ENCODE data around the gene LAMC1. TPM values are rescaled to one million over a fixed set of nuclear protein-coding genes. Genes with fewer than 3 reads are reported as not detected.

Gene LAMC1
- total RNA-seq, 1 experiment from 2014 or later, result 113 TPM

GRCh38 chr1:183027031-183027430 lies 3.8 kb downstream of the LAMC1 start:
- intact Hi-C loops (cut with micrococcal nuclease; ENCODE audit: unreplicated experiment), result no loop called here
- CTCF ChIA-PET, result no interaction called here
- H3K4me3 ChIP-seq (ENCODE audit: low read depth in 2 of 2, low read length in 2 of 2), result no peak overlapping the region
- peaks cover 3% of the 10 kb centered on the region; the same call in 1 of the 2 replicates for H3K36me3 ChIP-seq (ENCODE audit: control insufficient read depth, insufficient read depth, low read length)
- peaks cover 44% of the 10 kb centered on the region for H3K4me1 ChIP-seq (ENCODE audit: control insufficient read depth, insufficient read depth, low read length)
- no peaks in the 10 kb centered on the region for H3K27me3 ChIP-seq (ENCODE audit: control insufficient read depth, insufficient read depth, low read length)
- ATAC-seq, result no peak
- no peaks in the 10 kb centered on the region for H3K9me3 ChIP-seq (ENCODE audit: control insufficient read depth, insufficient read depth, low read depth, low read length)
- TF ChIP-seq TCF7L2 (IDR thresholded peaks at IDR 0.05; ENCODE audit: low read depth, low read length) (no peak), SIN3A (IDR thresholded peaks at IDR 0.05; ENCODE audit: borderline replicate concordance, insufficient read depth, low read depth, low read length) (no peak), REST (IDR thresholded peaks at IDR 0.05; ENCODE audit: insufficient read depth in 1 of 2, low read depth in 2 of 2, low read length in 1 of 2) (no peak), POLR2AphosphoS5 (IDR thresholded peaks at IDR 0.05; ENCODE audit: low read depth, low read length) (no peak)
- TF ChIP-seq, protein P1, sequence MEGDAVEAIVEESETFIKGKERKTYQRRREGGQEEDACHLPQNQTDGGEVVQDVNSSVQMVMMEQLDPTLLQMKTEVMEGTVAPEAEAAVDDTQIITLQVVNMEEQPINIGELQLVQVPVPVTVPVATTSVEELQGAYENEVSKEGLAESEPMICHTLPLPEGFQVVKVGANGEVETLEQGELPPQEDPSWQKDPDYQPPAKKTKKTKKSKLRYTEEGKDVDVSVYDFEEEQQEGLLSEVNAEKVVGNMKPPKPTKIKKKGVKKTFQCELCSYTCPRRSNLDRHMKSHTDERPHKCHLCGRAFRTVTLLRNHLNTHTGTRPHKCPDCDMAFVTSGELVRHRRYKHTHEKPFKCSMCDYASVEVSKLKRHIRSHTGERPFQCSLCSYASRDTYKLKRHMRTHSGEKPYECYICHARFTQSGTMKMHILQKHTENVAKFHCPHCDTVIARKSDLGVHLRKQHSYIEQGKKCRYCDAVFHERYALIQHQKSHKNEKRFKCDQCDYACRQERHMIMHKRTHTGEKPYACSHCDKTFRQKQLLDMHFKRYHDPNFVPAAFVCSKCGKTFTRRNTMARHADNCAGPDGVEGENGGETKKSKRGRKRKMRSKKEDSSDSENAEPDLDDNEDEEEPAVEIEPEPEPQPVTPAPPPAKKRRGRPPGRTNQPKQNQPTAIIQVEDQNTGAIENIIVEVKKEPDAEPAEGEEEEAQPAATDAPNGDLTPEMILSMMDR (IDR thresholded peaks at IDR 0.05), result no peak
- BruUV-seq (replicated peaks), result no TSS peak
- H3K27ac ChIP-seq (ENCODE audit: low read length), result no peak overlapping the region
- POLR2A ChIA-PET, result interaction anchor here (0.6 kb wide), 1 partner anchor 12 kb away, joined by 3 read pairs; no protein-coding TSS in a partner anchor
- DNase-seq (ENCODE audit: low read depth, low spot score), result no peak
- in situ Hi-C loops (cut with HindIII; ENCODE audit: low pct_unique_long_range_greater_than_20kb, low sequenced_read_pairs), result no loop called here

- in situ Hi-C loops (cut with HindIII; ENCODE audit: low pct_unique_long_range_greater_than_20kb, low sequenced_read_pairs), result no loop called here
- intact Hi-C loops (cut with micrococcal nuclease; ENCODE audit: unreplicated experiment), result no loop called here
These were observed 4.6 kb downstream of the LAMC1 start for GRCh38 chr1:183027791-183028190.

More at GRCh38 chr1:183027791-183028190, 4.6 kb downstream of the LAMC1 start:
- ATAC-seq (no peak), DNase-seq (ENCODE audit: low read depth, low spot score) (no peak)
- CTCF ChIA-PET, result no interaction called here
- BruUV-seq (replicated peaks), result no TSS peak
- Histone ChIP-seq H3K27ac (ENCODE audit: low read length) (no peak overlapping the region), H3K36me3 (ENCODE audit: control insufficient read depth, insufficient read depth, low read length) (peaks cover 3% of the 10 kb centered on the region; the same call in 1 of the 2 replicates), H3K4me3 (ENCODE audit: low read depth in 2 of 2, low read length in 2 of 2) (no peak overlapping the region), H3K9me3 (ENCODE audit: control insufficient read depth, insufficient read depth, low read depth, low read length) (no peaks in the 10 kb centered on the region), H3K27me3 (ENCODE audit: control insufficient read depth, insufficient read depth, low read length) (no peaks in the 10 kb centered on the region), H3K4me1 (ENCODE audit: control insufficient read depth, insufficient read depth, low read length) (peaks cover 50% of the 10 kb centered on the region)
- POLR2A ChIA-PET, result interaction anchor here (0.6 kb wide), 1 partner anchor 11 kb away, joined by 3 read pairs; no protein-coding TSS in a partner anchor
- TF ChIP-seq REST (IDR thresholded peaks at IDR 0.05; ENCODE audit: insufficient read depth in 1 of 2, low read depth in 2 of 2, low read length in 1 of 2) (no peak), TCF7L2 (IDR thresholded peaks at IDR 0.05; ENCODE audit: low read depth, low read length) (no peak), POLR2AphosphoS5 (IDR thresholded peaks at IDR 0.05; ENCODE audit: low read depth, low read length) (no peak), SIN3A (IDR thresholded peaks at IDR 0.05; ENCODE audit: borderline replicate concordance, insufficient read depth, low read depth, low read length) (no peak)
- TF ChIP-seq, protein P1 (IDR thresholded peaks at IDR 0.05), result no peak

All from Panc1 (cell line).